ENCODE measurements around the gene SEC14L3. TPM values are rescaled to one million over a fixed set of nuclear protein-coding genes. Genes with fewer than 3 reads are reported as not detected.

Gene SEC14L3
- total and polyA plus RNA-seq, 2 of the 4 experiments (the other 2 are of a cell fraction), result not detected

- TF ChIP-seq, protein P1, sequence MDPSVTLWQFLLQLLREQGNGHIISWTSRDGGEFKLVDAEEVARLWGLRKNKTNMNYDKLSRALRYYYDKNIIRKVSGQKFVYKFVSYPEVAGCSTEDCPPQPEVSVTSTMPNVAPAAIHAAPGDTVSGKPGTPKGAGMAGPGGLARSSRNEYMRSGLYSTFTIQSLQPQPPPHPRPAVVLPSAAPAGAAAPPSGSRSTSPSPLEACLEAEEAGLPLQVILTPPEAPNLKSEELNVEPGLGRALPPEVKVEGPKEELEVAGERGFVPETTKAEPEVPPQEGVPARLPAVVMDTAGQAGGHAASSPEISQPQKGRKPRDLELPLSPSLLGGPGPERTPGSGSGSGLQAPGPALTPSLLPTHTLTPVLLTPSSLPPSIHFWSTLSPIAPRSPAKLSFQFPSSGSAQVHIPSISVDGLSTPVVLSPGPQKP (IDR thresholded peaks at IDR 0.05; ENCODE audit: borderline replicate concordance, low read depth, low read length), result no peak
- TF ChIP-seq CHD1 (IDR thresholded peaks at IDR 0.05; ENCODE audit: low read depth, low read length), result no peak
Measured at GRCh38 chr22:30426388-30427353, 45.1 kb downstream of the SEC14L3 start (continued).
